Ishikawa (cell line): ENCODE measurements around the gene SLIT3.

Experiments used
- CEBPB ChIP-seq: IDR thresholded peaks from 2 replicates; pipeline ENCODE4 v1.6.1; 2012
- CREB1 ChIP-seq: IDR thresholded peaks from 2 replicates; pipeline ENCODE4 v1.6.1; 2012; ENCODE audit warnings: low read depth
- EGR1 ChIP-seq: IDR thresholded peaks from 2 replicates; pipeline ENCODE4 v1.6.1; 2012
- EP300 ChIP-seq: IDR thresholded peaks from 2 replicates; pipeline ENCODE4 v1.6.1; 2012; ENCODE audit warnings: borderline replicate concordance
- FOXM1 ChIP-seq: IDR thresholded peaks from 2 replicates; pipeline ENCODE4 v1.6.1; 2012; ENCODE audit warnings: low read depth, borderline replicate concordance
- MAX ChIP-seq: IDR thresholded peaks from 2 replicates; pipeline ENCODE4 v1.6.1; 2012
- NFIC ChIP-seq: IDR thresholded peaks from 2 replicates; pipeline ENCODE4 v1.6.1; 2012
- RAD21 ChIP-seq: IDR thresholded peaks from 2 replicates; pipeline ENCODE4 v1.6.1; 2012; ENCODE audit warnings: low read depth
- TAF1 ChIP-seq: IDR thresholded peaks from 2 replicates; pipeline ENCODE4 v1.6.1; 2012; ENCODE audit warnings: low read depth, mild to moderate bottlenecking
- TCF12 ChIP-seq: IDR thresholded peaks from 2 replicates; pipeline ENCODE4 v1.6.1; 2012; ENCODE audit warnings: low read depth
- TEAD4 ChIP-seq: IDR thresholded peaks from 2 replicates; pipeline ENCODE4 v1.6.1; 2012
- YY1 ChIP-seq: IDR thresholded peaks from 2 replicates; pipeline ENCODE4 v1.6.1; 2012; ENCODE audit warnings: low read depth
- ZBTB7A ChIP-seq: IDR thresholded peaks from 2 replicates; pipeline ENCODE4 v1.6.1; 2012; ENCODE audit warnings: low read depth
- TF ChIP-seq, protein P1 (sequence below): IDR thresholded peaks from 2 replicates; pipeline ENCODE4 v1.6.1; 2012; ENCODE audit warnings: low read depth, mild to moderate bottlenecking
- TF ChIP-seq, protein P2 (sequence below): IDR thresholded peaks from 2 replicates; pipeline ENCODE4 v1.6.1; 2012

Gene SLIT3

DNA sequence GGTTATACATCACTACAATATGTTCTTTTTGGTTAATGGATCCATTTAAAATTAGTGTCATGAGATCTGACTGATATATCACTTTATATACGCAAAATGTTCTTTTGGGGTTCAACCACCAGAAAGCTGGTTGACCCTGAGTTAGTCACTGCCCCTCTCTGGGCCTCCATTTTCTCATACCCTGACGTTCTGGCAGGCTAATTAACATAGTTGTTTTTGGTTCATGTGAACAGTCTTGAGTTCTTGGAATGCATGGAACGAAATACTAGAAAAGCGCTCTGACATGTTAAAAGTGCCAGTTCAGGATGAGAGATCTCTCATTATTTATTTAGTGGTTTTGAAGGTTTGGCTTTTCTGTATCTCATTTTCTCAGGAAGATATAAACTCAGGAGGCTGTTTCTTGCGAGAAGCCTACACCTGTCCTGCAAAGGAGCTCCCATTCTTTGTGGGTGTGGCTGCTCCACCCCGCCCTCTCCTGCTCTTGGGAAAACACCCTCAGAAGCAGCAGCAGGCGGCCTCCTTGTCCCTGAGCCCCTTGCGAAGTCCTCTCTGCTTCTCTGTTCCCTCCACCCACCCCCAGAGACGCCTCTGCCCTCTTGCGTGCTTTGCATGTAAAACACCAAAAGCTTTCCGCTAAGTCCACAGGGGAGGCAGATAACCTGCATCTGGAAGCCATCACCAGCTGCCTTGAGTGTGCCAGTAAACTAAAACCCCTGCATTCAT, 419.4 kb downstream of the SLIT3 start:
- TF ChIP-seq, protein P1, sequence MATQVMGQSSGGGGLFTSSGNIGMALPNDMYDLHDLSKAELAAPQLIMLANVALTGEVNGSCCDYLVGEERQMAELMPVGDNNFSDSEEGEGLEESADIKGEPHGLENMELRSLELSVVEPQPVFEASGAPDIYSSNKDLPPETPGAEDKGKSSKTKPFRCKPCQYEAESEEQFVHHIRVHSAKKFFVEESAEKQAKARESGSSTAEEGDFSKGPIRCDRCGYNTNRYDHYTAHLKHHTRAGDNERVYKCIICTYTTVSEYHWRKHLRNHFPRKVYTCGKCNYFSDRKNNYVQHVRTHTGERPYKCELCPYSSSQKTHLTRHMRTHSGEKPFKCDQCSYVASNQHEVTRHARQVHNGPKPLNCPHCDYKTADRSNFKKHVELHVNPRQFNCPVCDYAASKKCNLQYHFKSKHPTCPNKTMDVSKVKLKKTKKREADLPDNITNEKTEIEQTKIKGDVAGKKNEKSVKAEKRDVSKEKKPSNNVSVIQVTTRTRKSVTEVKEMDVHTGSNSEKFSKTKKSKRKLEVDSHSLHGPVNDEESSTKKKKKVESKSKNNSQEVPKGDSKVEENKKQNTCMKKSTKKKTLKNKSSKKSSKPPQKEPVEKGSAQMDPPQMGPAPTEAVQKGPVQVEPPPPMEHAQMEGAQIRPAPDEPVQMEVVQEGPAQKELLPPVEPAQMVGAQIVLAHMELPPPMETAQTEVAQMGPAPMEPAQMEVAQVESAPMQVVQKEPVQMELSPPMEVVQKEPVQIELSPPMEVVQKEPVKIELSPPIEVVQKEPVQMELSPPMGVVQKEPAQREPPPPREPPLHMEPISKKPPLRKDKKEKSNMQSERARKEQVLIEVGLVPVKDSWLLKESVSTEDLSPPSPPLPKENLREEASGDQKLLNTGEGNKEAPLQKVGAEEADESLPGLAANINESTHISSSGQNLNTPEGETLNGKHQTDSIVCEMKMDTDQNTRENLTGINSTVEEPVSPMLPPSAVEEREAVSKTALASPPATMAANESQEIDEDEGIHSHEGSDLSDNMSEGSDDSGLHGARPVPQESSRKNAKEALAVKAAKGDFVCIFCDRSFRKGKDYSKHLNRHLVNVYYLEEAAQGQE: no peak
- TF ChIP-seq TCF12 (no peak), TEAD4 (no peak), YY1 (no peak), CEBPB (no peak)

- no peak for TF ChIP-seq TCF12
- TF ChIP-seq MAX: no peak
- TF ChIP-seq EGR1: no peak
- no peak for TF ChIP-seq TEAD4
Measured at GRCh38 chr5:168879929-168880328, 421.0 kb downstream of the SLIT3 start.

DNA sequence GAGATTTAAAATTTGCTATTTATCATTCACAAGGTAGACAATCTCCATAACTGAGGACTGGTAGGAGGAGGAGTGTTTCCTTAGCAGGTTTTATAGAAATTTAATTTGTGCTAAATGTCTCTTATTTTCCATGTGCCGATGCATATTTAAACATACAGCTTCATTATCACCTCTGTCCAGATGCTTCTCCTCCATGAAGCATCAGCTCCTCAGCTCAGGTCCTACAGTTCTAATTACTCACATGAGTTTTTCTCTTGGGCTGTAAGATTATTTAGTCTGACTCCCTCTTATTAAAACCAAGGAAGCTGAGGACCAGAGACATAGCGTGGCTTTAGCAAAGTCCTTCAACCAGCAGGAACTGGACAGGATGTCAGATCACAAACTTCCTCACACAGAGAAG, 421.6 kb downstream of the SLIT3 start:
- TF ChIP-seq CEBPB (no peak), ZBTB7A (no peak), RAD21 (no peak), TEAD4 (no peak), TCF12 (no peak), NFIC (no peak), EP300 (no peak), EGR1 (no peak), TAF1 (no peak), MAX (no peak)
- TF ChIP-seq, protein P1: no peak

- TF ChIP-seq EP300 (no peak), RAD21 (no peak), TEAD4 (no peak), TCF12 (no peak), TAF1 (no peak), CREB1 (no peak), MAX (no peak)
- TF ChIP-seq, protein P1: no peak
Measured at GRCh38 chr5:168878135-168878745, 422.7 kb downstream of the SLIT3 start.

GRCh38 chr5:168877132-168877892, 423.6 kb downstream of the SLIT3 start:
- no peak for TF ChIP-seq FOXM1
- no peak for TF ChIP-seq RAD21
- no peak for TF ChIP-seq TCF12
- no peak for TF ChIP-seq NFIC
- TF ChIP-seq YY1: no peak
- TF ChIP-seq, protein P2, sequence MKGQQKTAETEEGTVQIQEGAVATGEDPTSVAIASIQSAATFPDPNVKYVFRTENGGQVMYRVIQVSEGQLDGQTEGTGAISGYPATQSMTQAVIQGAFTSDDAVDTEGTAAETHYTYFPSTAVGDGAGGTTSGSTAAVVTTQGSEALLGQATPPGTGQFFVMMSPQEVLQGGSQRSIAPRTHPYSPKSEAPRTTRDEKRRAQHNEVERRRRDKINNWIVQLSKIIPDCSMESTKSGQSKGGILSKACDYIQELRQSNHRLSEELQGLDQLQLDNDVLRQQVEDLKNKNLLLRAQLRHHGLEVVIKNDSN: no peak
- TF ChIP-seq, protein P1: no peak
- TF ChIP-seq CEBPB: no peak
- no peak for TF ChIP-seq TEAD4
- TF ChIP-seq EGR1: no peak
- no peak for TF ChIP-seq TAF1
- no peak for TF ChIP-seq ZBTB7A
- TF ChIP-seq EP300: no peak
- no peak for TF ChIP-seq CREB1
- TF ChIP-seq MAX: no peak
